Upper lobe of left lung (tissue), 6 donors: ENCODE measurements around the gene GBX1. TPM values are rescaled to one million over a fixed set of nuclear protein-coding genes. Genes with fewer than 3 reads are reported as not detected.
A peak's percentile ranks its signal among the peaks of the same experiment; 100 is the strongest.

Source experiments
- ATAC-seq, 2 donors: fragments of 200-7000 bp; cut with Tn5 transposase; one replicate each; pipeline ENCODE4 v1.9.1; 2022; ENCODE audit warnings: mild to moderate bottlenecking in 2 of 2, moderate library complexity in 2 of 2; ENCODE audit not compliant: low FRiP score in 2 of 2
- DNase-seq, 2 donors: peaks; one replicate each; pipeline ENCODE4 v3.0.0-alpha.2; 2019 to 2020
- H3K27ac ChIP-seq, 4 donors: fragments of 200-600 bp; sonication (generic); one replicate each; pipeline ENCODE4 v1.5.1; 2016 to 2019
- H3K27me3 ChIP-seq, 4 donors: fragments of 200-600 bp; sonication (generic); one replicate each; pipeline ENCODE4 v1.5.1; 2017 to 2019
- H3K36me3 ChIP-seq, 4 donors: fragments of 200-600 bp; sonication (generic); one replicate each; pipeline ENCODE4 v1.5.1; 2016 to 2019
- H3K4me1 ChIP-seq, 4 donors: fragments of 200-600 bp; sonication (generic); one replicate each; pipeline ENCODE4 v1.5.1; 2018 to 2019
- H3K4me3 ChIP-seq, 4 donors: fragments of 200-600 bp; sonication (generic); one replicate each; pipeline ENCODE4 v1.5.1; 2017 to 2019; ENCODE audit warnings: mild to moderate bottlenecking in 2 of 4, moderate library complexity in 1 of 4
- H3K9me3 ChIP-seq, 4 donors: fragments of 200-600 bp; sonication (generic); one replicate each; pipeline ENCODE4 v1.5.1; 2018 to 2019
- CTCF ChIP-seq, 6 experiments: fragments of 450-650 bp in 4 of 6; fragments of 200-600 bp in 2 of 6; sonication (generic) in 2 of 6; IDR thresholded peaks; one replicate each; pipeline ENCODE4 v1.5.1; 2016 to 2019; ENCODE audit warnings: antibody characterized with exemption in 6 of 6
- EP300 ChIP-seq, 4 donors: sonication (generic); formaldehyde crosslinking; IDR thresholded peaks; one replicate each; pipeline ENCODE4 v1.5.1; 2017; ENCODE audit warnings: antibody characterized with exemption in 4 of 4, control low read depth in 2 of 4
- POLR2A ChIP-seq, 4 donors: fragments of 450-650 bp; IDR thresholded peaks; one replicate each; pipeline ENCODE4 v1.5.1; 2016 to 2017; ENCODE audit warnings: antibody characterized with exemption in 4 of 4, mild to moderate bottlenecking in 2 of 4
- POLR2AphosphoS5 ChIP-seq, 2 donors: sonication (generic); formaldehyde crosslinking; IDR thresholded peaks; one replicate each; pipeline ENCODE4 v1.5.1; 2017; ENCODE audit warnings: antibody characterized with exemption in 2 of 2
- WGBS, 2 donors: methylation state at CpG; one replicate each; pipeline ENCODE4 v1.1.5; 2017 to 2018; 5-methylcytosine and 5-hydroxymethylcytosine counted together
- total RNA-seq, 6 donors: library from RNA; depleted of rRNA in 4 of 6; stranded (reverse); fragments of >200 nt in 4 of 6; gene quantifications; one replicate each; pipeline versions ENCODE4 v1.1.0 to v1.2.1, GENCODE V29; 2016 to 2021
- donor health status: DM: no; HTN: no; CAD: no; lungs with moderate emphysema.
- donor health status: DM: no; HTN: yes; CAD: no; lungs with severe emphysema.

GBX1 gene
- total RNA-seq, 6 donors from 2014 or later: not detected

- Histone ChIP-seq H3K27ac (peak overlapping the region; percentile 57 to 79 (median 70)), H3K27me3 (no peaks in the 10 kb centered on the region), H3K36me3 (peaks cover 8 to 41% (median 30%) of the 10 kb centered on the region in 4 donors), H3K4me1 (peaks cover 30 to 53% (median 32%) of the 10 kb centered on the region in 4 donors), H3K4me3 (peak overlapping the region in 3 of 4 donors; percentile 42 to 55 (median 54)), H3K9me3 (no peaks in the 10 kb centered on the region)
- DNase-seq (peak in 1 of 2 donors; percentile 89), ATAC-seq (peak in 1 of 2 donors; percentile 5)
- WGBS, 2 donors: 14 to 16% methylated on average over 10 to 60 of the region's 114 CpGs
- TF ChIP-seq CTCF (IDR thresholded peaks at IDR 0.05) (peak in 3 of 6 experiments; percentile 14 to 31 (median 18)), EP300 (IDR thresholded peaks at IDR 0.05) (no peak)
These were observed 52.2 kb downstream of the GBX1 start for GRCh38 chr7:151115121-151115835.

GRCh38 chr7:151114151-151115090 is 53.1 kb downstream of the GBX1 start:
- ATAC-seq: no peak
- peaks cover 30 to 61% (median 36%) of the 10 kb centered on the region in 4 donors for H3K4me1 ChIP-seq
- H3K9me3 ChIP-seq: no peaks in the 10 kb centered on the region
- H3K4me3 ChIP-seq: peak overlapping the region in 3 of 4 donors; percentile 42 to 55 (median 54)
- H3K27me3 ChIP-seq: no peaks in the 10 kb centered on the region
- DNase-seq: peak; percentile 71 to 90
- peak overlapping the region; percentile 62 to 79 (median 69) for H3K27ac ChIP-seq
- 59 to 81% methylated on average over 12 to 51 of the region's 101 CpGs for WGBS, 2 donors
- peaks cover 4 to 32% (median 21%) of the 10 kb centered on the region in 4 donors for H3K36me3 ChIP-seq
- TF ChIP-seq POLR2AphosphoS5 (IDR thresholded peaks at IDR 0.05): no peak
- peak in 2 of 4 donors; percentile 16 to 59 for TF ChIP-seq POLR2A (IDR thresholded peaks at IDR 0.05)

- Histone ChIP-seq H3K36me3 (peaks cover 0 to 23% (median 12%) of the 10 kb centered on the region in 4 donors), H3K9me3 (no peaks in the 10 kb centered on the region), H3K4me1 (peaks cover 30 to 67% (median 37%) of the 10 kb centered on the region in 4 donors), H3K4me3 (peak overlapping the region in 3 of 4 donors; percentile 42 to 55 (median 54)), H3K27ac (peak overlapping the region; percentile 62 to 79 (median 69)), H3K27me3 (no peaks in the 10 kb centered on the region)
- TF ChIP-seq POLR2AphosphoS5 (IDR thresholded peaks at IDR 0.05): peak in 1 of 2 donors; percentile 38
- TF ChIP-seq EP300 (IDR thresholded peaks at IDR 0.05): no peak
- peak in 2 of 4 donors; percentile 13 to 42 for TF ChIP-seq POLR2A (IDR thresholded peaks at IDR 0.05)
- TF ChIP-seq CTCF (IDR thresholded peaks at IDR 0.05): peak in 1 of 6 experiments; percentile 44
- DNase-seq (peak in 1 of 2 donors; percentile 83), ATAC-seq (peak in 1 of 2 donors; percentile 80)
- 50 to 66% methylated on average over 7 to 13 of the region's 13 CpGs for WGBS, 2 donors
These were observed 53.9 kb downstream of the GBX1 start for GRCh38 chr7:151113344-151114150.

- no peak for TF ChIP-seq POLR2A (IDR thresholded peaks at IDR 0.05)
- TF ChIP-seq POLR2AphosphoS5 (IDR thresholded peaks at IDR 0.05): no peak
- peak; percentile 88 to 96 (median 94) for TF ChIP-seq CTCF (IDR thresholded peaks at IDR 0.05)
- no peak for TF ChIP-seq EP300 (IDR thresholded peaks at IDR 0.05)
- H3K4me1 ChIP-seq: peaks cover 22 to 55% (median 35%) of the 10 kb centered on the region in 4 donors
- H3K9me3 ChIP-seq: no peaks in the 10 kb centered on the region
- no peak overlapping the region for H3K4me3 ChIP-seq
- DNase-seq: peak; percentile 80 to 85
- peak; percentile 71 to 80 for ATAC-seq
- H3K36me3 ChIP-seq: peaks cover 0 to 11% (median 0%) of the 10 kb centered on the region in 4 donors
- H3K27me3 ChIP-seq: no peaks in the 10 kb centered on the region
- H3K27ac ChIP-seq: peak overlapping the region in 2 of 4 donors; percentile 10 to 40
- WGBS, 2 donors: 22 to 56% methylated on average over 9 to 11 of the region's 20 CpGs
These were observed 56.4 kb downstream of the GBX1 start for GRCh38 chr7:151110941-151111645.
